ENCODE results near the gene GUSB.

DNA sequence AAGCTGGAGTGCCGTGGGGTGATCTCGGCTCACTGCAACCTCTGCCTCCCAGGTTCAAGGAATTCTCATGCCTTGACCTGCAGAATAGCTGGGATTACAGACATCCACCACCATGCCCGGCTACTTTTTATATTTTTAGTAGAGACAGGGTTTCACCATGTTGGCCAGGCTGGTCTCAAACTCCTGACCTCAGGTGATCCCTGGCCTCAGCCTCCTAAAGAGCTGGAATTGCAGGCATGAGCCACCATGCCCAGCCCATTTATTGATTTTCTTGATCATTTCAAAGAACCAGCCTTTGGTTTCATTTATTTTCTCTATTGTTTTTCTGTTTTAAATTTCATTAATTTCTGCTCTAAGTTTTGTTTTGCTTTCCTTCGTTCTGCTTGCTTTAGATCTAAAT, 50.3 kb downstream of the GUSB start:
- TF ChIP-seq, protein P1, sequence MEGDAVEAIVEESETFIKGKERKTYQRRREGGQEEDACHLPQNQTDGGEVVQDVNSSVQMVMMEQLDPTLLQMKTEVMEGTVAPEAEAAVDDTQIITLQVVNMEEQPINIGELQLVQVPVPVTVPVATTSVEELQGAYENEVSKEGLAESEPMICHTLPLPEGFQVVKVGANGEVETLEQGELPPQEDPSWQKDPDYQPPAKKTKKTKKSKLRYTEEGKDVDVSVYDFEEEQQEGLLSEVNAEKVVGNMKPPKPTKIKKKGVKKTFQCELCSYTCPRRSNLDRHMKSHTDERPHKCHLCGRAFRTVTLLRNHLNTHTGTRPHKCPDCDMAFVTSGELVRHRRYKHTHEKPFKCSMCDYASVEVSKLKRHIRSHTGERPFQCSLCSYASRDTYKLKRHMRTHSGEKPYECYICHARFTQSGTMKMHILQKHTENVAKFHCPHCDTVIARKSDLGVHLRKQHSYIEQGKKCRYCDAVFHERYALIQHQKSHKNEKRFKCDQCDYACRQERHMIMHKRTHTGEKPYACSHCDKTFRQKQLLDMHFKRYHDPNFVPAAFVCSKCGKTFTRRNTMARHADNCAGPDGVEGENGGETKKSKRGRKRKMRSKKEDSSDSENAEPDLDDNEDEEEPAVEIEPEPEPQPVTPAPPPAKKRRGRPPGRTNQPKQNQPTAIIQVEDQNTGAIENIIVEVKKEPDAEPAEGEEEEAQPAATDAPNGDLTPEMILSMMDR (IDR thresholded peaks at IDR 0.05): no peak
- TF ChIP-seq POLR2A (IDR thresholded peaks at IDR 0.05) (no peak), EP300 (IDR thresholded peaks at IDR 0.05) (no peak), POLR2AphosphoS5 (IDR thresholded peaks at IDR 0.05) (no peak)

Measured in upper lobe of left lung (tissue), 4 donors.